ENCODE measurements around the gene KLF7. TPM values are rescaled to one million over a fixed set of nuclear protein-coding genes. Genes with fewer than 3 reads are reported as not detected.

The KLF7 gene
- total RNA-seq, 1 experiment from 2014 or later, result 32.2 TPM

- Histone ChIP-seq H3K4me2 (ENCODE audit: insufficient read depth, insufficient read length, low read length) (no peak overlapping the region), H3K4me1 (ENCODE audit: insufficient read depth, low read length) (peaks cover 13% of the 10 kb centered on the region), H3K9ac (ENCODE audit: extremely low read depth, insufficient read length, low read length) (no peak overlapping the region), H3T11ph (ENCODE audit: low read length) (no peak overlapping the region), H4K91ac (ENCODE audit: insufficient read length, low read depth, low read length) (no peak overlapping the region), H4K8ac (replicated peaks; ENCODE audit: insufficient read length, low read depth, low read length) (no peak overlapping the region), H3K18ac (ENCODE audit: insufficient read length, low read depth, low read length) (no peak overlapping the region), H3K23me2 (ENCODE audit: insufficient read length, low read depth, low read length, poor library complexity, severe bottlenecking) (no peaks in the 10 kb centered on the region), H2BK20ac (ENCODE audit: low read depth, low read length, poor library complexity, severe bottlenecking) (no peak overlapping the region), H2AK5ac (ENCODE audit: insufficient read length, low read length) (no peak overlapping the region), H3K14ac (ENCODE audit: insufficient read depth, low read length) (no peak overlapping the region), H2BK5ac (ENCODE audit: insufficient read length, low read length) (no peak overlapping the region), H3K79me1 (ENCODE audit: insufficient read depth, low read depth, low read length, poor library complexity, severe bottlenecking) (no peaks in the 10 kb centered on the region), H3K79me2 (ENCODE audit: insufficient read depth, low read length) (peaks cover 3% of the 10 kb centered on the region; the same call in 1 of the 2 replicates), H2BK120ac (ENCODE audit: low read depth, low read length, poor library complexity, severe bottlenecking) (no peak overlapping the region), H2BK15ac (ENCODE audit: low read depth, low read length) (no peak overlapping the region), H4K5ac (ENCODE audit: insufficient read length, low read depth, low read length) (no peak overlapping the region), H3K9me3 (ENCODE audit: control insufficient read depth, low read depth, low read length) (no peaks in the 10 kb centered on the region), H3K56ac (ENCODE audit: insufficient read length, low read depth, low read length) (no peak overlapping the region), H3K23ac (ENCODE audit: insufficient read length, low read depth, low read length) (no peak overlapping the region), H3K4ac (ENCODE audit: low read depth, low read length) (no peak overlapping the region), H2AFZ (ENCODE audit: low read length) (no peak overlapping the region), H2BK12ac (ENCODE audit: insufficient read length, low read depth, low read length) (no peak overlapping the region), H3K27ac (ENCODE audit: insufficient read length, low read depth, low read length) (no peak overlapping the region), H3K27me3 (ENCODE audit: insufficient read depth, low read length) (no peaks in the 10 kb centered on the region), H4K20me1 (ENCODE audit: control insufficient read depth, insufficient read depth, insufficient read length) (no peaks in the 10 kb centered on the region)
- H3K36me3 Mint-ChIP-seq (ENCODE audit: insufficient read depth in 1 of 3, low read depth in 3 of 3), result peaks cover 9 to 26% (median 15%) of the 10 kb centered on the region in 3 experiments
- no peak overlapping the region; a peak in 1 of 7 replicates for H3K27ac Mint-ChIP-seq
- H3K9me3 Mint-ChIP-seq, result no peaks in the 10 kb centered on the region
- H3K4me1 Mint-ChIP-seq, result peaks cover 46 to 54% of the 10 kb centered on the region in 2 experiments
- H3K27me3 Mint-ChIP-seq (ENCODE audit: low read depth), result no peaks in the 10 kb centered on the region
- no peak for DNase-seq
- no CpG with 5 or more reads among the region's 7 CpGs for WGBS (ENCODE audit: extremely low coverage, insufficient read length, low lambda C conversion rate)
- H3K4me3 Mint-ChIP-seq, result no peak overlapping the region
- TF ChIP-seq CTCF (conservative IDR thresholded peaks at IDR 0.05), result no peak
These were observed 77.5 kb downstream of the KLF7 start for GRCh38 chr2:207088276-207088675.
